ENCODE data around the gene GUCA2B.

GUCA2B gene

DNA sequence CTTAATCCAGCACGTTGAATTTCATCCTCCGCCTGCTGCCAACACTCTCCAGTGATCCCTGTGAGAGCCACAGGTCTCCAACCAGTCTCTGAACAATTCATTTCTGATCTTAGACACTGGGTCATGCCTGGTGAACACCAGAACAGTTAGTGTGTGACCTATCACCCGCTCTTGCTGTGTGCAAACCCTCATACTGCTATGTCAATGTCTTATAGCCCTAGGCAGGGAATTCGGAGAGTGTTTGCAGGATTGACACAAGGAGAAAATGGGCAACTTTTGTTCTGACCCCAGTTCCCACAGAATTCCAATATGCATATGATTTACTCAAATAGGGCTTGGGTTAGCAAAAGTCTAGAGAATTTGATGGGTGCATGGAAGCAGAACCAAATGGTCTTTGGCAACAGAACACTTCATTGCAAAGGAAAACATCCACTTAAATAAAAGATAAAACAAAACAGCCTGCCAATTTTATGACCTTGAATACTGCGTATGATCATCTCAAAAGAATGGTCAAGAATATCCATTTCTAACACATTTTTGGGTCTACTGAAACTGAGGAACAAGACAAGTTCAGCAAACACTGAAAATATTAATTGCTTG is 23.0 kb upstream of the GUCA2B start:
- no peak overlapping the region for H3K27ac Mint-ChIP-seq
- no peaks in the 10 kb centered on the region for H3K9me3 Mint-ChIP-seq
- H3K36me3 Mint-ChIP-seq (ENCODE audit: low read depth), result no peaks in the 10 kb centered on the region
- H3K27me3 Mint-ChIP-seq (ENCODE audit: low read depth), result peaks cover 24% of the 10 kb centered on the region
- no peak overlapping the region for H3K4me3 Mint-ChIP-seq
- TF ChIP-seq, protein P1, sequence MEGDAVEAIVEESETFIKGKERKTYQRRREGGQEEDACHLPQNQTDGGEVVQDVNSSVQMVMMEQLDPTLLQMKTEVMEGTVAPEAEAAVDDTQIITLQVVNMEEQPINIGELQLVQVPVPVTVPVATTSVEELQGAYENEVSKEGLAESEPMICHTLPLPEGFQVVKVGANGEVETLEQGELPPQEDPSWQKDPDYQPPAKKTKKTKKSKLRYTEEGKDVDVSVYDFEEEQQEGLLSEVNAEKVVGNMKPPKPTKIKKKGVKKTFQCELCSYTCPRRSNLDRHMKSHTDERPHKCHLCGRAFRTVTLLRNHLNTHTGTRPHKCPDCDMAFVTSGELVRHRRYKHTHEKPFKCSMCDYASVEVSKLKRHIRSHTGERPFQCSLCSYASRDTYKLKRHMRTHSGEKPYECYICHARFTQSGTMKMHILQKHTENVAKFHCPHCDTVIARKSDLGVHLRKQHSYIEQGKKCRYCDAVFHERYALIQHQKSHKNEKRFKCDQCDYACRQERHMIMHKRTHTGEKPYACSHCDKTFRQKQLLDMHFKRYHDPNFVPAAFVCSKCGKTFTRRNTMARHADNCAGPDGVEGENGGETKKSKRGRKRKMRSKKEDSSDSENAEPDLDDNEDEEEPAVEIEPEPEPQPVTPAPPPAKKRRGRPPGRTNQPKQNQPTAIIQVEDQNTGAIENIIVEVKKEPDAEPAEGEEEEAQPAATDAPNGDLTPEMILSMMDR (IDR thresholded peaks at IDR 0.05; ENCODE audit: unreplicated experiment in 3 of 3), result no peak
- H3K4me1 Mint-ChIP-seq, result no peaks in the 10 kb centered on the region

DNA sequence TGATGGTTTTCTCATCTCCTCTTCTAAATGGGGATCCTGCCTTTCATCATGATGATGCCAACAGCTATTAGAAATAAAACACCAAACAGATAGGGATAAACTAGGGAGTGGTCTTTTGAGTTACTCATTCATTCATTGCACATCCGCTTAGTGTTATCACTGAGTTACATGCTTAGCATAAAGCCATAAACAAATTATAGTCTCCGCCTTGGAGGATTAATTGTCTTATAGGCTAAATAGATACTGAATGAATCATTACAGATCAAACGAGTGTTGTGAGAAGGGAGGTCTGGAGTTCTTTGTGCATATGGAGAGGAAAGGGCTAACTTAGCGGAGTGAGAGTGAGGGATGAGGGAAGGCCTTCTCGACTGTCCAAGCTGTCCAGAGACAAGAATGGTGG is 19.8 kb upstream of the GUCA2B start:
- Mint-ChIP-seq H3K4me1 (no peaks in the 10 kb centered on the region), H3K27me3 (ENCODE audit: low read depth) (peaks cover 45% of the 10 kb centered on the region), H3K36me3 (ENCODE audit: low read depth) (no peaks in the 10 kb centered on the region), H3K4me3 (no peak overlapping the region), H3K9me3 (no peaks in the 10 kb centered on the region), H3K27ac (no peak overlapping the region)
- TF ChIP-seq, protein P1 (IDR thresholded peaks at IDR 0.05; ENCODE audit: unreplicated experiment in 3 of 3), result no peak

DNA sequence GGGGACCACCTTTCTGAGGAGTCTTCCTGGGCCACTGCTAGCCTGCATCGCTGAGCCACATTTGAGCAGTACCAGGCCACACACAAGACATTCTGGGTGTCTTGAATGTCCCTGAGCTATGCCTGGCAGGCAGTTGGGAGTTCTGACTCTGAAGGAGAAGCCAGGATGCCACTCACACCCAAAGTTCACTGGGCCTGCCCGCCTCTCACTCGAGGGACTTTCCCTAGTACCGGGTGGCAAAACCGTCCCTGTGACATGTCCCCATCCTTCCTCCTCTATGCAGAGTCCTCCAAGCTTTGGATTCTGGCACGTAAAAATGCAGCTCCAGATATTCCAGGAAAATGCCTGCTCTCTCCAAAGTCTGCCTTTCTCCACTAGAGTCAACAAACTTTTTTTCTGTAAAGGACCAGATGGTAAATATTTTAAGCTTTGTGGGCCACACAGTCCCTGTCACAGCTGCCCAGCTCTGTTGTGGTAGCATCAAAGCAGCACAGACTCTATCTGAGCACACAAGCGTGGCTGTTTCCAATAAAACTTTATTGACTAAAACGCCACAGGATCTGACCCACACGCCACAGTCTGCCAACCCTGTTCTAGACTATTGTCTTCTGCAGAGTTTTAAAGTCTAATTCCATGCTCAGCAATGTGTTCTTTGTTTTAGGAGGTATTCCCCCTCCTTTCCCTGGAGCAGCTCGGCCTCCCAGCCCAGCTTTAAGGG is 19.2 kb upstream of the GUCA2B start:
- no peaks in the 10 kb centered on the region for H3K9me3 Mint-ChIP-seq
- TF ChIP-seq, protein P1 (IDR thresholded peaks at IDR 0.05; ENCODE audit: unreplicated experiment in 3 of 3), result no peak
- H3K36me3 Mint-ChIP-seq (ENCODE audit: low read depth), result no peaks in the 10 kb centered on the region
- H3K27ac Mint-ChIP-seq, result no peak overlapping the region
- H3K4me1 Mint-ChIP-seq, result no peaks in the 10 kb centered on the region
- H3K4me3 Mint-ChIP-seq, result no peak overlapping the region
- peaks cover 39% of the 10 kb centered on the region for H3K27me3 Mint-ChIP-seq (ENCODE audit: low read depth)

DNA sequence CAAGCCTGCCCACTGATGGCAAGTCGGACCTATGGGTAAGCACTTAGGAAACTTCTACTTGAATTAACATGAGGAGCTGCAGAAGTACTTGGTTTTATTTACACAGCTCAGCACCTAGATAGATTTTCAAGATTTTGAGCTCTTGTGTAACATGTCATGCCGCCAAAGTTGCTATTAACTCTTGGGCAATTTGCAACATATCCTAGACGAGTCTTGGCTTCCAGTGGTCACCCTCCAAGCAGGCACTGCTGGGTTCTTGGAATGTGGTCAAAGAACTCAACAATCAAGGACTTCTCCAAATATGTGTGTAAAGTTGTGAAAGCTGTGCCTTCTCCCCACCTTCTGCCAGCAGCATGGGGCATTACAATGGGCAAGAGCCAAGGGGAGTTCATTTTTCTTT is 17.8 kb upstream of the GUCA2B start:
- no peaks in the 10 kb centered on the region for H3K36me3 Mint-ChIP-seq (ENCODE audit: low read depth)
- no peak overlapping the region for H3K27ac Mint-ChIP-seq
- TF ChIP-seq, protein P1 (IDR thresholded peaks at IDR 0.05; ENCODE audit: unreplicated experiment in 3 of 3), result no peak
- no peak overlapping the region for H3K4me3 Mint-ChIP-seq
- no peaks in the 10 kb centered on the region for H3K4me1 Mint-ChIP-seq
- peaks cover 32% of the 10 kb centered on the region for H3K27me3 Mint-ChIP-seq (ENCODE audit: low read depth)
- H3K9me3 Mint-ChIP-seq, result no peaks in the 10 kb centered on the region

DNA sequence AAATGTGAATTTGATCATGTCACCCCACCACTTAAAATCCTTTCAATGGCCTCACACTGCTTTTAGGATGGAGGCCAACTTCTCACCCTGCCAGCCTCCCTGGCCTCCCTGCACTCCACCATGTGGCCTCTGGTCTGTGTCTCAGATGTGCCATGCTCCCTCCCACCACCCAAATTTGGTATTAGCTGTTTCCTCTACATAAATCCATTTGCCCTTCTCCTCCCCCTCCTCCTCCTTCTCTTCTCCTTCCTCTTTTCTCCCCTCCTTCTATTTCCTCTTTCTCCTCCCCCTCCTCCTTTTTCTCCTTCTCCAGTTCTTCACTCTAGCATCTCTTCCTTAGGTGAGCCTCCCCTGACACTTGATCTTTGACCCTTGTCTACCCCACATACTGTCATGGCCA is 16.7 kb upstream of the GUCA2B start:
- TF ChIP-seq, protein P1 (IDR thresholded peaks at IDR 0.05; ENCODE audit: unreplicated experiment in 3 of 3), result no peak
- Mint-ChIP-seq H3K27me3 (ENCODE audit: low read depth) (peaks cover 36% of the 10 kb centered on the region), H3K27ac (no peak overlapping the region), H3K4me1 (no peaks in the 10 kb centered on the region), H3K9me3 (no peaks in the 10 kb centered on the region), H3K4me3 (no peak overlapping the region), H3K36me3 (ENCODE audit: low read depth) (no peaks in the 10 kb centered on the region)

DNA sequence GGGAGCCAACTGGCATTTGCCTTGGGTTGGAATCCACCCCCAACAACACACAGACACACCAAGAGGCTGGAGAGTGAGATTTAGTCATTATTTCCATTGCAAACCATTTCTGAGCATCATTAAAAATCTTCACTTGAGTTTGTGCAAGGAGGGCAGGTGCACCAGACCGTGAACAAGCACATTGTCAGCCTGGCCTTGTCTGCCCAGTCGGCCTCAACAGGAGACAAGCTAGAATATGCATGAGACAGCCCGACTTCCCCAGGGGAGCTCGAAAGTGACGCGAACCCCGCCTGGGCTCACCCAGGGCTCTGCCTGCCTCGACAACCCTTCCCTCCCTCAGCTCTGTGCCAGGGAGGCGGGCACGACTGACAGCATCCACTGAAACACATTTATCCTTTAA is 15.4 kb upstream of the GUCA2B start:
- Mint-ChIP-seq H3K36me3 (ENCODE audit: low read depth) (no peaks in the 10 kb centered on the region), H3K4me3 (no peak overlapping the region), H3K4me1 (no peaks in the 10 kb centered on the region)

More for the DNA sequence above, 15.4 kb upstream of the GUCA2B start:
- TF ChIP-seq, protein P1 (IDR thresholded peaks at IDR 0.05; ENCODE audit: unreplicated experiment in 3 of 3), result no peak
- Mint-ChIP-seq H3K27me3 (ENCODE audit: low read depth) (peaks cover 44% of the 10 kb centered on the region), H3K9me3 (no peaks in the 10 kb centered on the region), H3K27ac (no peak overlapping the region)

All from nephron (organoid).